Gastroesophageal sphincter (tissue), 4 donors: ENCODE measurements around the gene FSTL5. TPM values are rescaled to one million over a fixed set of nuclear protein-coding genes. Genes with fewer than 3 reads are reported as not detected.

ENCODE experiments used
- ATAC-seq: fragments of 150-250 bp; one replicate; pipeline ENCODE4 v1.9.1; 2016; ENCODE audit warnings: mild to moderate bottlenecking, moderate library complexity
- H3K27ac ChIP-seq, 4 donors: fragments of 200-600 bp; sonication (generic) in 3 of 4; 1 replicate in 3 of 4; 2 replicates in 1 of 4; pipeline ENCODE4 v1.5.1; 2016 to 2019
- H3K27me3 ChIP-seq: fragments of 200-600 bp; sonication (generic); one replicate; pipeline ENCODE4 v1.5.1; 2019
- H3K36me3 ChIP-seq, 2 donors: fragments of 200-600 bp; sonication (generic); one replicate each; pipeline ENCODE4 v1.5.1; 2019; ENCODE audit warnings: control low read depth in 1 of 2
- H3K4me1 ChIP-seq, 3 donors: fragments of 200-600 bp; sonication (generic); 1 replicate in 2 of 3; 2 replicates in 1 of 3; pipeline ENCODE4 v1.5.1; 2016 to 2019; ENCODE audit warnings: control low read depth in 2 of 3
- H3K4me3 ChIP-seq, 2 donors: fragments of 200-600 bp; sonication (generic); one replicate each; pipeline ENCODE4 v1.5.1; 2019; ENCODE audit warnings: mild to moderate bottlenecking in 1 of 2, moderate library complexity in 1 of 2
- H3K9me3 ChIP-seq, 3 donors: fragments of 200-600 bp; sonication (generic); one replicate each; pipeline ENCODE4 v1.5.1; 2017 to 2019; ENCODE audit warnings: control low read depth in 2 of 3
- EP300 ChIP-seq: sonication (generic); formaldehyde crosslinking; IDR thresholded peaks from one replicate; pipeline ENCODE4 v1.6.1; 2017; ENCODE audit warnings: antibody characterized with exemption, mild to moderate bottlenecking
- POLR2A ChIP-seq, 2 donors: fragments of 450-650 bp; IDR thresholded peaks; one replicate each; pipeline ENCODE4 v1.6.1; 2017; ENCODE audit warnings: antibody characterized with exemption in 2 of 2, mild to moderate bottlenecking in 2 of 2, moderate library complexity in 1 of 2
- POLR2AphosphoS5 ChIP-seq: sonication (generic); formaldehyde crosslinking; IDR thresholded peaks from one replicate; pipeline ENCODE4 v1.6.1; 2017; ENCODE audit warnings: antibody characterized with exemption
- WGBS, 2 donors: methylation state at CpG; one replicate each; pipeline ENCODE4 v1.1.5; 2018; ENCODE audit warnings: low coverage in 1 of 2; 5-methylcytosine and 5-hydroxymethylcytosine counted together
- total RNA-seq, 4 donors: library from RNA; depleted of rRNA; stranded (reverse); fragments of >200 nt; gene quantifications; one replicate each; pipeline ENCODE4 v1.1.0, GENCODE V29; 2016
- TF ChIP-seq, protein P1 (sequence below), 4 experiments: fragments of 200-600 bp in 2 of 4; fragments of 450-650 bp in 2 of 4; sonication (generic) in 1 of 4; IDR thresholded peaks; one replicate each; pipeline ENCODE4 v1.5.1; 2017 to 2019; ENCODE audit warnings: antibody characterized with exemption in 4 of 4, mild to moderate bottlenecking in 2 of 4, moderate library complexity in 2 of 4

Gene FSTL5
- total RNA-seq, 4 donors from 2014 or later = 0.27 to 0.57 TPM; not detected in 2

DNA sequence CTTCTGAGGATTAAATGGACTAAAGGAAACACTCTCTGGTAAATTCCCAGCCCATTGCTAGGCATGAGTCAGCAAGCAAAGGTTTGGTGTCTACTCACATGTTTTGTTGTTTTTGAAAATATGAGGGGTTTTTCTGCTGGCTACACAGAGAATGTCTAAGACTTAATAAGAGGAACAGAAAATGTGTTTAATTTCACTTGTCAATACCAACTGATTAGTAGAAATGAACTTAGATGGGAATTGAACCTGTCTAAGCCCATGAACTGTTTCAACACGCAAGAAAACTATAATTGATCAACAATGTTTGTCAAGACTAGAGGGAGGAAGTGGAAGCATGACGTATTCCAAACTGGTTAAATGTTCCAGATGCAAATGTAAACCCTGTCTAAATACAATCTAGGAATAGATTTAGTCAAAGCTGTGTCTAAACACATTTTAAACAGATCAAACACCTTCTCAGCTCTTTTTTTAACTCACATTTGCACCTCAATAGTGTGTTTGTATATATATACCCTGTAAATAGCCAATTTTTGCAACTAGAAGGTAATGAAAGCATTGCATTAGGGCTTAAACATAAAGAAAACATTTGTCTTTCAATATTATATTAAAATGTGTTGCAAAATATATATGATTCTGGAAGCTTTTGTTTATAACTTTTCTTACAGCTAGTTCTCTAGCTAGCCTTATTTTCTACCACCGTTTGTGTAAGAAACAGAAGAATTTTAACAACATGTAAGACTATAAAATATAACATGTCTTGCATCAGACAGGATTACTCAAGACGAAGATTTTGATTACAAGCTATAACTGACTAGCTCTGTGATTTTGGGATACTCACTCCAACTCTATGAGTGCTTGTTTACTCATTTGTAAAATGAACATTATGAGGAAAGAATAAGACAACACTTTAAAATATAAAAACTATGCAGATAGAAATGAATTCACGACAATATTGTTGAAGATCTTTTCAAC is 607.8 kb downstream of the FSTL5 start:
- Histone ChIP-seq H3K27ac (no peak overlapping the region), H3K4me3 (no peak overlapping the region), H3K4me1 (no peaks in the 10 kb centered on the region), H3K9me3 (no peaks in the 10 kb centered on the region), H3K36me3 (no peaks in the 10 kb centered on the region), H3K27me3 (no peaks in the 10 kb centered on the region)
- ATAC-seq = no peak
- TF ChIP-seq, protein P1, sequence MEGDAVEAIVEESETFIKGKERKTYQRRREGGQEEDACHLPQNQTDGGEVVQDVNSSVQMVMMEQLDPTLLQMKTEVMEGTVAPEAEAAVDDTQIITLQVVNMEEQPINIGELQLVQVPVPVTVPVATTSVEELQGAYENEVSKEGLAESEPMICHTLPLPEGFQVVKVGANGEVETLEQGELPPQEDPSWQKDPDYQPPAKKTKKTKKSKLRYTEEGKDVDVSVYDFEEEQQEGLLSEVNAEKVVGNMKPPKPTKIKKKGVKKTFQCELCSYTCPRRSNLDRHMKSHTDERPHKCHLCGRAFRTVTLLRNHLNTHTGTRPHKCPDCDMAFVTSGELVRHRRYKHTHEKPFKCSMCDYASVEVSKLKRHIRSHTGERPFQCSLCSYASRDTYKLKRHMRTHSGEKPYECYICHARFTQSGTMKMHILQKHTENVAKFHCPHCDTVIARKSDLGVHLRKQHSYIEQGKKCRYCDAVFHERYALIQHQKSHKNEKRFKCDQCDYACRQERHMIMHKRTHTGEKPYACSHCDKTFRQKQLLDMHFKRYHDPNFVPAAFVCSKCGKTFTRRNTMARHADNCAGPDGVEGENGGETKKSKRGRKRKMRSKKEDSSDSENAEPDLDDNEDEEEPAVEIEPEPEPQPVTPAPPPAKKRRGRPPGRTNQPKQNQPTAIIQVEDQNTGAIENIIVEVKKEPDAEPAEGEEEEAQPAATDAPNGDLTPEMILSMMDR (IDR thresholded peaks at IDR 0.05) = no peak
- no peak for TF ChIP-seq POLR2A (IDR thresholded peaks at IDR 0.05)
- TF ChIP-seq POLR2AphosphoS5 = no peak
- TF ChIP-seq EP300 = no peak
- 58 to 85% methylated on average over 5 of the region's 5 CpGs for WGBS, 2 donors

DNA sequence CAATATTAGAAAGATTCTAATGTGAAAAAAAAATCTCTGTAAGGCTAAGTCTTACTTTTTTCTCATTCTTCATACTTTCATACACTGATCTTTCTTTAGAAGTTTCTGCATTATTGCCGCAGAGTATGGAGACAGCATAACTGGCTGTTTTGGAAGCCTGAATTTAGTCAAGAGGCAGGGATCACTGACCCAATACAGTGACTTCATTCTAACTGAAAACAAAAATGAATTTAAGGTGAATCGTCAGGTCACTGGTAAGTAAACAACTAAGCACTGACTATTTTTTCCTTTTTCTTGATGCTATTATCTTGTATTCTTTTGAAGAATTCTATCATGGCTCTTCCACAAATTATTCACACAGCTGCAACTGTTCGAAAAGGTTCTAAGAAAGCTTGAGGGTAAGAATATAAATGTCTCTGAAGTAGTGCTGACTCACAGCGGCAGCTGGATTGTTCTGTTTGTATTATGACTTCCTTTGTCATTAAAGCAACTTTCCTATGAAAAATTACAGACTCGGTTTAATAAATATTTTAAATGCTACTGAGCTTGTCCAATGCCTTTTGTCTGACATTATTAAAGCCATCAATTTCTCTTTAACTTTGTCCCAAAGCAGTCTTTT is 609.3 kb downstream of the FSTL5 start:
- TF ChIP-seq POLR2AphosphoS5 (no peak), EP300 (no peak), POLR2A (IDR thresholded peaks at IDR 0.05) (no peak)
- TF ChIP-seq, protein P1 (IDR thresholded peaks at IDR 0.05) = no peak
- Histone ChIP-seq H3K27ac (no peak overlapping the region), H3K9me3 (no peaks in the 10 kb centered on the region), H3K4me1 (no peaks in the 10 kb centered on the region), H3K27me3 (no peaks in the 10 kb centered on the region), H3K4me3 (no peak overlapping the region), H3K36me3 (no peaks in the 10 kb centered on the region)
- ATAC-seq = no peak
- 23 to 26% methylated on average over 5 of the region's 5 CpGs for WGBS, 2 donors

DNA sequence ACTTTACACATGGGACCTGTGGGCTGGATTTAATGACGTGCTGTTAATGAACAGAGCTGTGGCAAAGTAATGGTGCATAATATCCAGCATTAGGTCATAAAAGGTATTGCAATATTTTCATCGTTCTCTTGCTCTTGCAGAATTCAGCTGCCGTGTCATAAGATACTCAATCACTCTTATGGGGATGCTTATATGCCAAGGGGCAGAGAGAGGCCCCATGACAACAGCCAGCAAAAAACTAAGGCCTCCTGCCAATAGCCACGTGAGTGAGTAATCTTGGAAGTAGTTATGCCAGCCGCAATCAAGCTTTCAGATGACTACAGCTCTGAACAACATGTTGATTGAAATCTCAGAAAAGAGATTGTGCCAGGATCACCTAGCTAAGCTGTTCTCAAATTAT is 616.9 kb downstream of the FSTL5 start:
- no peak for ATAC-seq
- no peak for TF ChIP-seq POLR2AphosphoS5
- TF ChIP-seq POLR2A (IDR thresholded peaks at IDR 0.05) = no peak
- TF ChIP-seq EP300 = no peak
- TF ChIP-seq, protein P1 (IDR thresholded peaks at IDR 0.05) = no peak
- 64 to 71% methylated on average over 5 of the region's 5 CpGs for WGBS, 2 donors
- Histone ChIP-seq H3K36me3 (no peaks in the 10 kb centered on the region), H3K4me3 (no peak overlapping the region), H3K27ac (no peak overlapping the region), H3K27me3 (no peaks in the 10 kb centered on the region), H3K9me3 (no peaks in the 10 kb centered on the region), H3K4me1 (no peaks in the 10 kb centered on the region)

DNA sequence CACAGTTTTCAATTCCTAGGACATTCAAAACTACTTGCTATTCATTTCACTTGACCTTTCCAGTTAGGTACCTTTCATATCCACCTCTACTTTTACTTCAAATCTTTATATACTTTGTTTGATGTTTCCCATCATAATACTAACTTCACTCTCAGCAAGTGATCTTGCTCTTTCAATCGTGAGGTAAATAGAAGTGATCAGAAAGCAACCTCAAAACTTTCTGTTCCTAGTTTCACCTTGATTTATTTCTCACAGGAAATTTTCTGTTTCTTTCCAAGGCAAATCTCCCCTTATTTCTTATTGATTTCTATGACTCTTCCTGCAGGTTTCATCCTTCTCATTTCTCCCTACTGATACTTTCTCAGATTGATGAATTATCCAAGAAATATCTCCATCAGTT is 623.5 kb downstream of the FSTL5 start:
- 80 to 86% methylated on average over 1 of the region's 1 CpG for WGBS, 2 donors
- ATAC-seq = no peak

More for the DNA sequence above, 623.5 kb downstream of the FSTL5 start:
- H3K27me3 ChIP-seq = no peaks in the 10 kb centered on the region
- TF ChIP-seq, protein P1 (IDR thresholded peaks at IDR 0.05) = no peak
- TF ChIP-seq EP300 (no peak), POLR2A (IDR thresholded peaks at IDR 0.05) (no peak), POLR2AphosphoS5 (no peak)
- no peaks in the 10 kb centered on the region for H3K36me3 ChIP-seq
- H3K4me1 ChIP-seq = no peaks in the 10 kb centered on the region
- no peak overlapping the region for H3K4me3 ChIP-seq
- H3K27ac ChIP-seq = no peak overlapping the region
- no peaks in the 10 kb centered on the region for H3K9me3 ChIP-seq
